ENCODE results near the gene ZDHHC24. TPM values are rescaled to one million over a fixed set of nuclear protein-coding genes. Genes with fewer than 3 reads are reported as not detected.

Gene ZDHHC24
- total RNA-seq, 2 experiments from 2014 or later: 11.9 to 35.1 TPM

- intact Hi-C loops (cut with micrococcal nuclease; ENCODE audit: unreplicated experiment): loop anchor here (2.0 to 5.0 kb wide), 2 partner anchors 23 to 84 kb away; partner anchors contain the start of genes RBM14 and RBM4B
- Histone ChIP-seq H3K4me3 (ENCODE audit: low read depth, low read length, poor library complexity, severe bottlenecking) (peak overlapping the region; percentile 73), H2AFZ (ENCODE audit: low read length) (peak overlapping the region; percentile 68; the same call in 1 of the 2 replicates), H3K27ac (ENCODE audit: low read depth, low read length, poor library complexity, severe bottlenecking) (no peak overlapping the region), H3K4me2 (ENCODE audit: low read length) (peak overlapping the region; percentile 95), H3K9me3 (ENCODE audit: low read length) (no peaks in the 10 kb centered on the region), H3K9me2 (ENCODE audit: insufficient read depth, low read length) (no peaks in the 10 kb centered on the region), H3K79me2 (ENCODE audit: insufficient read depth, low read depth, low read length) (peaks cover 5% of the 10 kb centered on the region; the same call in 1 of the 2 replicates), H3K4me1 (ENCODE audit: insufficient read depth, low read length, poor library complexity, severe bottlenecking) (peaks cover 29% of the 10 kb centered on the region), H3K36me3 (ENCODE audit: insufficient read depth, low read length) (no peaks in the 10 kb centered on the region), H4K20me1 (ENCODE audit: insufficient read depth, low read length) (no peaks in the 10 kb centered on the region)
- no peak for DNase-seq (ENCODE audit: low spot score)
- no peak for TF ChIP-seq CTCF (conservative IDR thresholded peaks at IDR 0.05; ENCODE audit: low read length)
- no peak for TF ChIP-seq EZH2phosphoT487 (IDR thresholded peaks at IDR 0.05; ENCODE audit: borderline replicate concordance, low read depth, low read length)
- no TSS peak for BruUV-seq (replicated peaks)
- CTCF ChIA-PET (ENCODE audit: unreplicated experiment): interaction anchor here (0.9 kb wide), 1 partner anchor 24 kb away, joined by 6 read pairs; no protein-coding TSS in a partner anchor
- POLR2A ChIA-PET: interaction anchor here (0.7 to 1.1 kb wide), 4 partner anchors 13 to 83 kb away, joined by 3 to 4 read pairs (median 4); partner anchors contain the start of gene ZDHHC24
These were observed 47.8 kb upstream of the ZDHHC24 start for GRCh38 chr11:66593650-66594049.

- Histone ChIP-seq H3K4me1 (ENCODE audit: insufficient read depth, low read length, poor library complexity, severe bottlenecking) (peaks cover 29% of the 10 kb centered on the region), H3K9me2 (ENCODE audit: insufficient read depth, low read length) (no peaks in the 10 kb centered on the region), H3K36me3 (ENCODE audit: insufficient read depth, low read length) (no peaks in the 10 kb centered on the region), H3K79me2 (ENCODE audit: insufficient read depth, low read depth, low read length) (peaks cover 5% of the 10 kb centered on the region; the same call in 1 of the 2 replicates), H2AFZ (ENCODE audit: low read length) (peak overlapping the region; percentile 68; the same call in 1 of the 2 replicates), H3K9me3 (ENCODE audit: low read length) (no peaks in the 10 kb centered on the region), H3K4me2 (ENCODE audit: low read length) (peak overlapping the region; percentile 95), H4K20me1 (ENCODE audit: insufficient read depth, low read length) (no peaks in the 10 kb centered on the region), H3K27ac (ENCODE audit: low read depth, low read length, poor library complexity, severe bottlenecking) (no peak overlapping the region), H3K4me3 (ENCODE audit: low read depth, low read length, poor library complexity, severe bottlenecking) (peak overlapping the region; percentile 73)
- POLR2A ChIA-PET: no interaction called here
- TSS peak; percentile 81 for BruUV-seq (replicated peaks)
- no peak for DNase-seq (ENCODE audit: low spot score)
- CTCF ChIA-PET (ENCODE audit: unreplicated experiment): interaction anchor here (0.9 to 1.4 kb wide), 3 partner anchors 17 to 85 kb away, joined by 3 to 6 read pairs (median 4); no protein-coding TSS in a partner anchor
- no peak for TF ChIP-seq CTCF (conservative IDR thresholded peaks at IDR 0.05; ENCODE audit: low read length)
- no peak for TF ChIP-seq EZH2phosphoT487 (IDR thresholded peaks at IDR 0.05; ENCODE audit: borderline replicate concordance, low read depth, low read length)
- intact Hi-C loops (cut with micrococcal nuclease; ENCODE audit: unreplicated experiment): loop anchor here (2.0 to 5.0 kb wide), 2 partner anchors 24 to 84 kb away; partner anchors contain the start of genes RBM14 and RBM4B
These were observed 47.4 kb upstream of the ZDHHC24 start for GRCh38 chr11:66593303-66593635.

Data from OCI-LY7 (cell line).